Jurkat, Clone E6-1 (cell line): ENCODE measurements around the gene ATP5F1D.

ENCODE experiments used
- DNase-seq: peaks from one replicate; pipeline ENCODE4 v3.0.0-alpha.2; 2011; ENCODE audit warnings: low read depth, low spot score
- H3K4me3 ChIP-seq: 2 replicates; pipeline ENCODE4 v1.5.1; 2011; ENCODE audit warnings: mild to moderate bottlenecking, low read length, control low read depth, moderate library complexity

Gene ATP5F1D

GRCh38 chr19:1284979-1285736 lies 43.6 kb downstream of the ATP5F1D start:
- DNase-seq = no peak
- H3K4me3 ChIP-seq = no peak overlapping the region

GRCh38 chr19:1285737-1286360 lies 44.3 kb downstream of the ATP5F1D start, which contains the start of gene EFNA2:
Gene EFNA2, plus strand, starts transcription at chr19:1285873. Its CDS starts 296 bp downstream, at chr19:1286169.
- DNase-seq = no peak
- H3K4me3 ChIP-seq = no peak within 1 kb of the TSS

GRCh38 chr19:1286487-1287353 lies 45.2 kb downstream of the ATP5F1D start:
- no peak for DNase-seq
- H3K4me3 ChIP-seq = no peak overlapping the region

GRCh38 chr19:1287354-1288225 lies 46.0 kb downstream of the ATP5F1D start:
- DNase-seq = no peak
- no peak overlapping the region for H3K4me3 ChIP-seq

- H3K4me3 ChIP-seq = no peak overlapping the region
- DNase-seq = no peak
Observed at GRCh38 chr19:1288226-1288612, 46.7 kb downstream of the ATP5F1D start.

- H3K4me3 ChIP-seq = no peak overlapping the region
- DNase-seq = no peak
Observed at GRCh38 chr19:1288833-1289685, 47.5 kb downstream of the ATP5F1D start.

- no peak for DNase-seq
- no peak overlapping the region for H3K4me3 ChIP-seq
Observed at GRCh38 chr19:1289686-1290025, 48.1 kb downstream of the ATP5F1D start.

GRCh38 chr19:1290196-1290702 lies 48.7 kb downstream of the ATP5F1D start:
- H3K4me3 ChIP-seq = no peak overlapping the region
- no peak for DNase-seq

GRCh38 chr19:1290703-1291651 lies 49.4 kb downstream of the ATP5F1D start:
- H3K4me3 ChIP-seq = no peak overlapping the region
- DNase-seq = no peak

GRCh38 chr19:1291761-1292418 lies 50.3 kb downstream of the ATP5F1D start:
- no peak for DNase-seq
- H3K4me3 ChIP-seq = no peak overlapping the region

- H3K4me3 ChIP-seq = no peak overlapping the region
- DNase-seq = no peak
Observed at GRCh38 chr19:1292419-1293151, 51.0 kb downstream of the ATP5F1D start.

- H3K4me3 ChIP-seq = no peak overlapping the region
- DNase-seq = no peak
Observed at GRCh38 chr19:1293782-1294604, 52.4 kb downstream of the ATP5F1D start.
